Measurements from ENCODE around the gene SLC12A5.

DNA sequence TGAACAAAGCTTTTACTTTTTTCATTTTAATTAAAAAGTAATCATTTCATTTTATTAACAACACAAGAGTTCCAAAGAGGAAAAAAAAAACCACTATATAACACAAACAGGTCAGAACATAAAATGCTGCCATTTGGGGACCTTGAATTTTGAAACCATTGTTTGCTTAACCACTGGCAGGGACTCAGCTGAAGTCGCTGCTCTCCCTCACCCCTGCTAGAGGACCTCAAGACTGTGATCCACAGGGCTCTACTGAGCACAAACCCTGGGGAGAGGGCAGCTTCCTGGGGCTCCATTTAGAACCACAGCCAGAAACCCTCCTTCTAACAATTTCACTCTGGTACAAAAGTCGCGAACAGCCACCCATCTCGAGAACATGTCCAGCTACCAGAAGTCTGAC lies 32.0 kb downstream of the SLC12A5 start:
- TF ChIP-seq, protein P1, sequence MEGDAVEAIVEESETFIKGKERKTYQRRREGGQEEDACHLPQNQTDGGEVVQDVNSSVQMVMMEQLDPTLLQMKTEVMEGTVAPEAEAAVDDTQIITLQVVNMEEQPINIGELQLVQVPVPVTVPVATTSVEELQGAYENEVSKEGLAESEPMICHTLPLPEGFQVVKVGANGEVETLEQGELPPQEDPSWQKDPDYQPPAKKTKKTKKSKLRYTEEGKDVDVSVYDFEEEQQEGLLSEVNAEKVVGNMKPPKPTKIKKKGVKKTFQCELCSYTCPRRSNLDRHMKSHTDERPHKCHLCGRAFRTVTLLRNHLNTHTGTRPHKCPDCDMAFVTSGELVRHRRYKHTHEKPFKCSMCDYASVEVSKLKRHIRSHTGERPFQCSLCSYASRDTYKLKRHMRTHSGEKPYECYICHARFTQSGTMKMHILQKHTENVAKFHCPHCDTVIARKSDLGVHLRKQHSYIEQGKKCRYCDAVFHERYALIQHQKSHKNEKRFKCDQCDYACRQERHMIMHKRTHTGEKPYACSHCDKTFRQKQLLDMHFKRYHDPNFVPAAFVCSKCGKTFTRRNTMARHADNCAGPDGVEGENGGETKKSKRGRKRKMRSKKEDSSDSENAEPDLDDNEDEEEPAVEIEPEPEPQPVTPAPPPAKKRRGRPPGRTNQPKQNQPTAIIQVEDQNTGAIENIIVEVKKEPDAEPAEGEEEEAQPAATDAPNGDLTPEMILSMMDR (conservative IDR thresholded peaks at IDR 0.05): no peak
- TF ChIP-seq ZFX (IDR thresholded peaks at IDR 0.05): no peak

Data from C4-2B (cell line).